Measurements from ENCODE around the gene TTC29.
"Not testable (repeated sequence)": the region's sequence is repeated elsewhere in the genome, so short reads cannot be mapped to it uniquely, and the experiment has no call there.

TTC29 gene

GRCh38 chr4:146834263-146835034 lies 111.2 kb downstream of the TTC29 start:
- no peaks in the 10 kb centered on the region for H4K20me1 ChIP-seq (ENCODE audit: insufficient read depth, low read length)
- H3K4me1 ChIP-seq (ENCODE audit: low read length) = no peaks in the 10 kb centered on the region
- H3K9me3 ChIP-seq (replicated peaks; ENCODE audit: insufficient read depth, low read length) = no peaks in the 10 kb centered on the region
- H3K27me3 ChIP-seq (replicated peaks; ENCODE audit: insufficient read depth, low read length) = no peaks in the 10 kb centered on the region
- H3K9me2 ChIP-seq (replicated peaks; ENCODE audit: insufficient read depth, low read length) = no peaks in the 10 kb centered on the region; the same call in 1 of the 2 replicates
- H3F3A ChIP-seq (ENCODE audit: insufficient read depth, low read length) = no peaks in the 10 kb centered on the region
- no peak for DNase-seq
- H3K4me3 ChIP-seq (ENCODE audit: low read length) = no peak overlapping the region
- H3K36me3 ChIP-seq (replicated peaks; ENCODE audit: insufficient read depth, low read length) = no peaks in the 10 kb centered on the region
- no peak overlapping the region for H3K9ac ChIP-seq (ENCODE audit: low read length)
- no peak overlapping the region for H3K27ac ChIP-seq (ENCODE audit: low read length)
- H3K4me2 ChIP-seq (ENCODE audit: low read depth, low read length) = no peak overlapping the region
- TF ChIP-seq EZH2phosphoT487 (IDR thresholded peaks at IDR 0.05; ENCODE audit: low read length) (no peak), EZH2 (optimal IDR thresholded peaks at IDR 0.05; ENCODE audit: low read depth, low read length) (no peak), CTCF (IDR thresholded peaks at IDR 0.05; ENCODE audit: low read length) (no peak)
- no peaks in the 10 kb centered on the region for H3K79me2 ChIP-seq (ENCODE audit: low read length)
- H2AFZ ChIP-seq (ENCODE audit: low read length) = no peak overlapping the region

GRCh38 chr4:146833530-146833929 lies 112.1 kb downstream of the TTC29 start:
- Histone ChIP-seq H4K20me1 (ENCODE audit: insufficient read depth, low read length) (no peaks in the 10 kb centered on the region), H3K27me3 (replicated peaks; ENCODE audit: insufficient read depth, low read length) (no peaks in the 10 kb centered on the region), H3K9me2 (replicated peaks; ENCODE audit: insufficient read depth, low read length) (no peaks in the 10 kb centered on the region; the same call in 1 of the 2 replicates), H3K9ac (ENCODE audit: low read length) (no peak overlapping the region), H3K4me1 (ENCODE audit: low read length) (no peaks in the 10 kb centered on the region), H3K36me3 (replicated peaks; ENCODE audit: insufficient read depth, low read length) (no peaks in the 10 kb centered on the region), H3K79me2 (ENCODE audit: low read length) (no peaks in the 10 kb centered on the region), H3K4me2 (ENCODE audit: low read depth, low read length) (no peak overlapping the region), H3K27ac (ENCODE audit: low read length) (no peak overlapping the region), H3K4me3 (ENCODE audit: low read length) (no peak overlapping the region), H2AFZ (ENCODE audit: low read length) (no peak overlapping the region), H3F3A (ENCODE audit: insufficient read depth, low read length) (no peaks in the 10 kb centered on the region), H3K9me3 (replicated peaks; ENCODE audit: insufficient read depth, low read length) (no peaks in the 10 kb centered on the region)
- DNase-seq = no peak
- TF ChIP-seq CTCF (IDR thresholded peaks at IDR 0.05; ENCODE audit: low read length) (no peak), EZH2phosphoT487 (IDR thresholded peaks at IDR 0.05; ENCODE audit: low read length) (no peak), EZH2 (optimal IDR thresholded peaks at IDR 0.05; ENCODE audit: low read depth, low read length) (no peak)

- not testable (repeated sequence) for H3F3A ChIP-seq (ENCODE audit: insufficient read depth, low read length); H3K79me2 ChIP-seq (ENCODE audit: low read length); DNase-seq; H3K9me3 ChIP-seq (replicated peaks; ENCODE audit: insufficient read depth, low read length); H3K27ac ChIP-seq (ENCODE audit: low read length); H4K20me1 ChIP-seq (ENCODE audit: insufficient read depth, low read length); H3K9ac ChIP-seq (ENCODE audit: low read length); H3K36me3 ChIP-seq (replicated peaks; ENCODE audit: insufficient read depth, low read length); H3K4me3 ChIP-seq (ENCODE audit: low read length); H3K4me1 ChIP-seq (ENCODE audit: low read length); H3K27me3 ChIP-seq (replicated peaks; ENCODE audit: insufficient read depth, low read length); H3K9me2 ChIP-seq (replicated peaks; ENCODE audit: insufficient read depth, low read length); H2AFZ ChIP-seq (ENCODE audit: low read length); H3K4me2 ChIP-seq (ENCODE audit: low read depth, low read length)
Measured at GRCh38 chr4:146822980-146823379, 122.7 kb downstream of the TTC29 start.

GRCh38 chr4:146814750-146815149 lies 130.9 kb downstream of the TTC29 start:
- H3K36me3 ChIP-seq (replicated peaks; ENCODE audit: insufficient read depth, low read length) = no peaks in the 10 kb centered on the region
- H3K27ac ChIP-seq (ENCODE audit: low read length) = no peak overlapping the region
- H3F3A ChIP-seq (ENCODE audit: insufficient read depth, low read length) = no peaks in the 10 kb centered on the region
- H2AFZ ChIP-seq (ENCODE audit: low read length) = no peak overlapping the region
- no peak overlapping the region for H3K4me3 ChIP-seq (ENCODE audit: low read length)
- no peak for TF ChIP-seq EZH2phosphoT487 (IDR thresholded peaks at IDR 0.05; ENCODE audit: low read length)
- H3K9me3 ChIP-seq (replicated peaks; ENCODE audit: insufficient read depth, low read length) = no peaks in the 10 kb centered on the region
- no peaks in the 10 kb centered on the region for H4K20me1 ChIP-seq (ENCODE audit: insufficient read depth, low read length)
- no peaks in the 10 kb centered on the region for H3K4me1 ChIP-seq (ENCODE audit: low read length)
- no peaks in the 10 kb centered on the region for H3K79me2 ChIP-seq (ENCODE audit: low read length)
- DNase-seq = no peak
- no peaks in the 10 kb centered on the region for H3K27me3 ChIP-seq (replicated peaks; ENCODE audit: insufficient read depth, low read length)
- no peak overlapping the region for H3K9ac ChIP-seq (ENCODE audit: low read length)
- H3K9me2 ChIP-seq (replicated peaks; ENCODE audit: insufficient read depth, low read length) = no peaks in the 10 kb centered on the region
- no peak overlapping the region for H3K4me2 ChIP-seq (ENCODE audit: low read depth, low read length)

Data from MM.1S (cell line).